PC-9 (cell line): ENCODE measurements around the gene COG3.

Source experiments
- EZH2 ChIP-seq: fragments of 200-600 bp; sonication (generic); IDR thresholded peaks from 2 replicates; pipeline ENCODE4 v1.8.0; 2017; ENCODE audit warnings: antibody characterized with exemption, low read depth
- TF ChIP-seq, protein P1 (sequence below): fragments of 200-600 bp; sonication (generic); conservative IDR thresholded peaks from 2 replicates; pipeline ENCODE4 v1.6.1; 2017; ENCODE audit warnings: mixed run types, antibody characterized with exemption, mild to moderate bottlenecking, moderate library complexity

DNA sequence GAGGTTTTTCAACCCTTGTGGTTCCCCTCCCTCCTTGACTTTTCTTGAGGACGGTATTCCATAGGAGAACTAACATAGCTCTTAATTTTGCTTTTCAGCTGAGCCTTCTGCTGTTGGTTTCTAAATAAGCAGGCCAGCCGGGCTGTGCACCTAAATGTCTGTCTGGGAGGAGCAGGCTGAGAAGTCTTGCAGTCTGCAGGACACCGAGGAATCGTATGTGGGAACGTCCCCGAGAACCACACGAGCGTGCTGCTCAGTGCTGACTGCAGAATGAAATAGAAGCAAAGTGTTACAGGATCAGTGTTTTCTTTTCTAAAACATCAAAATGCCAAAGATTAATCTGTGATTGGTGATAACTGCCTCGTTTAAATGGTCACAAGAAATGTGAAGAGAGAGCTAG, 69.9 kb downstream of the COG3 start:
- TF ChIP-seq, protein P1, sequence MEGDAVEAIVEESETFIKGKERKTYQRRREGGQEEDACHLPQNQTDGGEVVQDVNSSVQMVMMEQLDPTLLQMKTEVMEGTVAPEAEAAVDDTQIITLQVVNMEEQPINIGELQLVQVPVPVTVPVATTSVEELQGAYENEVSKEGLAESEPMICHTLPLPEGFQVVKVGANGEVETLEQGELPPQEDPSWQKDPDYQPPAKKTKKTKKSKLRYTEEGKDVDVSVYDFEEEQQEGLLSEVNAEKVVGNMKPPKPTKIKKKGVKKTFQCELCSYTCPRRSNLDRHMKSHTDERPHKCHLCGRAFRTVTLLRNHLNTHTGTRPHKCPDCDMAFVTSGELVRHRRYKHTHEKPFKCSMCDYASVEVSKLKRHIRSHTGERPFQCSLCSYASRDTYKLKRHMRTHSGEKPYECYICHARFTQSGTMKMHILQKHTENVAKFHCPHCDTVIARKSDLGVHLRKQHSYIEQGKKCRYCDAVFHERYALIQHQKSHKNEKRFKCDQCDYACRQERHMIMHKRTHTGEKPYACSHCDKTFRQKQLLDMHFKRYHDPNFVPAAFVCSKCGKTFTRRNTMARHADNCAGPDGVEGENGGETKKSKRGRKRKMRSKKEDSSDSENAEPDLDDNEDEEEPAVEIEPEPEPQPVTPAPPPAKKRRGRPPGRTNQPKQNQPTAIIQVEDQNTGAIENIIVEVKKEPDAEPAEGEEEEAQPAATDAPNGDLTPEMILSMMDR = no peak
- no peak for TF ChIP-seq EZH2
